ENCODE results near the gene CBFA2T3.

The CBFA2T3 gene

GRCh38 chr16:88826070-88826840, 150.8 kb downstream of the CBFA2T3 start:
- TF ChIP-seq REST (IDR thresholded peaks at IDR 0.05; ENCODE audit: insufficient read depth in 1 of 2, low read depth in 2 of 2, low read length in 2 of 2) (no peak), TAF1 (IDR thresholded peaks at IDR 0.05; ENCODE audit: borderline replicate concordance, insufficient read depth, low read length) (no peak), SIN3A (IDR thresholded peaks at IDR 0.05; ENCODE audit: borderline replicate concordance, insufficient read depth, low read length) (no peak), FOXP2 (optimal IDR thresholded peaks at IDR 0.05; ENCODE audit: borderline replicate concordance, extremely low read depth, extremely low read length, insufficient read depth) (no peak), POLR2AphosphoS5 (IDR thresholded peaks at IDR 0.05; ENCODE audit: low read depth, low read length) (no peak)

- no peak for TF ChIP-seq POLR2AphosphoS5 (IDR thresholded peaks at IDR 0.05; ENCODE audit: low read depth, low read length)
- TF ChIP-seq TAF1 (IDR thresholded peaks at IDR 0.05; ENCODE audit: borderline replicate concordance, insufficient read depth, low read length) = no peak
- TF ChIP-seq SIN3A (IDR thresholded peaks at IDR 0.05; ENCODE audit: borderline replicate concordance, insufficient read depth, low read length) = no peak
- TF ChIP-seq FOXP2 (optimal IDR thresholded peaks at IDR 0.05; ENCODE audit: borderline replicate concordance, extremely low read depth, extremely low read length, insufficient read depth) = no peak
- TF ChIP-seq REST (IDR thresholded peaks at IDR 0.05; ENCODE audit: insufficient read depth in 1 of 2, low read depth in 2 of 2, low read length in 2 of 2) = no peak
These were observed 151.9 kb downstream of the CBFA2T3 start for GRCh38 chr16:88825146-88825545.
